Naive thymus-derived CD8-positive, alpha-beta T cell (primary cell): ENCODE results near the gene HAUS7. TPM values are rescaled to one million over a fixed set of nuclear protein-coding genes. Genes with fewer than 3 reads are reported as not detected.

Experiments used
- ATAC-seq, 2 donors: fragments of 150-1000 bp; cut with Tn5 transposase in 1 of 2; sonication (Bioruptor Pico), chemical (Tn5 transposase) in 1 of 2; 1 replicate in 1 of 2; 2 replicates in 1 of 2; pipeline ENCODE4 v1.10.0; 2021; ENCODE audit warnings: mild to moderate bottlenecking in 2 of 2, moderate library complexity in 2 of 2
- POLR2A ChIA-PET: fragments of 350-600 bp; sonication (Branson Sonifier 250); formaldehyde crosslinking; loops from one replicate; lab custom pipeline; 2021; ENCODE audit warnings: antibody characterized with exemption; lab: Charles Lee
- DNase-seq, 10 donors: peaks; one replicate each; pipeline versions ENCODE4 v3.0.0 to v3.0.0-alpha.2; 2020 to 2022
- H3K27ac Mint-ChIP-seq, 10 donors: one replicate each; pipeline ENCODE4 v1.8.0; 2020 to 2022; ENCODE audit warnings: mild to moderate bottlenecking in 10 of 10, mixed read lengths in 10 of 10, moderate library complexity in 4 of 10, inconsistent platforms in 1 of 10
- H3K27me3 Mint-ChIP-seq, 5 donors: one replicate each; pipeline ENCODE4 v1.8.0; 2021 to 2022; ENCODE audit warnings: mixed read lengths in 5 of 5
- H3K36me3 Mint-ChIP-seq, 3 donors: one replicate each; pipeline ENCODE4 v1.8.0; 2020 to 2022; ENCODE audit warnings: mixed read lengths in 3 of 3, mild to moderate bottlenecking in 2 of 3, inconsistent platforms in 1 of 3
- H3K4me1 Mint-ChIP-seq, 4 donors: one replicate each; pipeline ENCODE4 v1.8.0; 2021 to 2022; ENCODE audit warnings: mixed read lengths in 4 of 4
- H3K4me3 Mint-ChIP-seq, 10 donors: one replicate each; pipeline ENCODE4 v1.8.0; 2020 to 2022; ENCODE audit warnings: mild to moderate bottlenecking in 10 of 10, mixed read lengths in 10 of 10, moderate library complexity in 6 of 10, inconsistent platforms in 1 of 10
- H3K9me3 Mint-ChIP-seq, 9 donors: one replicate each; pipeline ENCODE4 v1.8.0; 2020 to 2022; ENCODE audit warnings: mixed read lengths in 9 of 9, mild to moderate bottlenecking in 3 of 9, inconsistent platforms in 1 of 9, moderate library complexity in 1 of 9
- polyA plus RNA-seq, 3 donors: library from polyadenylated mRNA; unstranded; fragments of 300-500 nt; fragmentation: Illumina TruSeq; gene quantifications; one replicate each; pipeline ENCODE4 v1.2.3, GENCODE V29; 2021
- total RNA-seq, 8 experiments: library from RNA in 2 of 8; stranded (reverse) in 2 of 8; gene quantifications; one replicate each; pipeline ENCODE4 v1.2.3 and lab custom pipeline; 2021 to 2026

Gene HAUS7
- total and polyA plus RNA-seq, 5 experiments from 2014 or later, result 19.6 to 38.9 (median 30.1) TPM

DNA sequence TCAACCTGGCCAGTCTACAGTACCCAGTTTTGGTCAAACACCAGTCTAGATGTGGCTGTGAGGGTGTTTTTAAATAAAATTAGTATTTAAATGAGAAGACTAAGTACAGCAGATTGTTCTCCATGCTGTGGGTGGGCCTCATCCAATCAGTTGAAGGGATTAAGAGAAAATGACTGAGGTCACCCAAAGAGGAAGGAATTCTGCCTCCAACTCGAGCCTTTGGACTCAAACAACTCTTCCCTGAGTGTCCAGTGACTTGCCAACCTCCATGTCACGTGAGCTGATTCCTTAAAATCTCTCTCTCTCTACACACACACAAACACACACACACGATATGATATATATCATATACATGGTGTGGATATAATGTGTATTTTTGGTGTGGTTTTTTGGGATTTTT is 34.5 kb downstream of the HAUS7 start:
- no peak for ATAC-seq
- no peak for DNase-seq
- peaks cover 0 to 5% (median 0%) of the 10 kb centered on the region in 9 donors for H3K9me3 Mint-ChIP-seq
- H3K27me3 Mint-ChIP-seq, result peaks cover 0 to 2% (median 0%) of the 10 kb centered on the region in 5 donors
- H3K36me3 Mint-ChIP-seq, result peaks cover 0 to 1% (median 0%) of the 10 kb centered on the region in 3 donors
- no peaks in the 10 kb centered on the region for H3K4me1 Mint-ChIP-seq
- H3K4me3 Mint-ChIP-seq, result no peak overlapping the region
- no peak overlapping the region for H3K27ac Mint-ChIP-seq
- POLR2A ChIA-PET, result no interaction called here

DNA sequence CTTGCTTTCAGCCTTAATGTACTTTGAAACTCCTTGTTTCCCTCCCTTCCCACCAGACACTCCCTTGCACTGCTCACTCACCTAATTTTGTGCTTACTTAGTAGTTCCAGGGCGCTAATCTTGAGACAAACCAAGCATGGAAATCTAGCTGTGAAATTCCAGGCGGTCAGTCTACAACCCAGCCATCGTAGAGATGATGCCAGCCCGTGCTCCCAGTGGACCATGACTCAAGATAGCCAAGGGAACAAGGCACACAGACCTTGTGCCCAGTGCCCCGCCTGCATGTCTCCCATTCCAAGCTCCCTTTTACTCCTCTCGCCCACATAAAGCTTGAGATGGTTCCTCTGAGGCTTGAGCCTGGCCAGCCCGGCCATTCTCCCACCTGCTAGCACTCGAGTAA is 35.6 kb downstream of the HAUS7 start:
- POLR2A ChIA-PET, result no interaction called here
- Mint-ChIP-seq H3K9me3 (peaks cover 0 to 10% (median 1%) of the 10 kb centered on the region in 9 donors), H3K4me3 (no peak overlapping the region), H3K4me1 (no peaks in the 10 kb centered on the region), H3K27ac (no peak overlapping the region), H3K27me3 (peaks cover 0 to 2% (median 2%) of the 10 kb centered on the region in 5 donors), H3K36me3 (peaks cover 0 to 7% (median 0%) of the 10 kb centered on the region in 3 donors)
- no peak for ATAC-seq
- DNase-seq, result no peak

GRCh38 chrX:153433781-153434285 is 36.5 kb downstream of the HAUS7 start:
- Mint-ChIP-seq H3K9me3 (peaks cover 0 to 10% (median 1%) of the 10 kb centered on the region in 9 donors), H3K4me3 (no peak overlapping the region), H3K27me3 (peaks cover 0 to 2% (median 2%) of the 10 kb centered on the region in 5 donors), H3K4me1 (no peaks in the 10 kb centered on the region), H3K27ac (no peak overlapping the region), H3K36me3 (peaks cover 0 to 7% (median 0%) of the 10 kb centered on the region in 3 donors)
- POLR2A ChIA-PET, result no interaction called here
- ATAC-seq, result no peak
- DNase-seq, result no peak

GRCh38 chrX:153433161-153433680 is 37.2 kb downstream of the HAUS7 start:
- peaks cover 0 to 14% (median 2%) of the 10 kb centered on the region in 9 donors for H3K9me3 Mint-ChIP-seq

DNA sequence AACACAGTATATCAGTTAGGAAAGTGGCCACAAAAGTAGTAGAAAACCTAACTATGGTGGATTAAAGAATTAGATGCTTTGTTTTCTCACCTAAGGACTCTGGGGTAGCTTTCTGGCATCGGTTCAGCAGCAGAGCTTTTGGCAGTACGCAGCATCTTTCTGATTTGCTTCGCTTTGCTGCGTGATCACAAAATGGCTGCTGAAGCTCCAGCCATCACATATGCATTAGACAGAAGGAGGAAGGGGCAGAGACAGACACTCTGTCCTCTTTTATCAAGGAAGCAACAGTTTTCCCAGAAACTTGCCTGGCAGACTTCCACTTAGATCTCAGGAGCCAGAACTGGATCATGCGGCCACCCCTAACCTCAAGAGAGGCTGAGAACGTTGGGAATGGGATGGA is 39.6 kb downstream of the HAUS7 start:
- Mint-ChIP-seq H3K27me3 (peaks cover 0 to 2% (median 0%) of the 10 kb centered on the region in 5 donors), H3K4me1 (no peaks in the 10 kb centered on the region), H3K4me3 (no peak overlapping the region), H3K36me3 (peaks cover 0 to 12% (median 4%) of the 10 kb centered on the region in 3 donors), H3K27ac (no peak overlapping the region), H3K9me3 (peaks cover 0 to 21% (median 2%) of the 10 kb centered on the region in 9 donors)
- DNase-seq, result no peak
- POLR2A ChIA-PET, result no interaction called here
- ATAC-seq, result no peak

More at GRCh38 chrX:153433161-153433680, 37.2 kb downstream of the HAUS7 start:
- Mint-ChIP-seq H3K27ac (no peak overlapping the region), H3K4me1 (no peaks in the 10 kb centered on the region), H3K4me3 (no peak overlapping the region), H3K27me3 (peaks cover 0 to 2% (median 2%) of the 10 kb centered on the region in 5 donors), H3K36me3 (peaks cover 0 to 7% (median 0%) of the 10 kb centered on the region in 3 donors)
- no peak for ATAC-seq
- POLR2A ChIA-PET, result no interaction called here
- no peak for DNase-seq

DNA sequence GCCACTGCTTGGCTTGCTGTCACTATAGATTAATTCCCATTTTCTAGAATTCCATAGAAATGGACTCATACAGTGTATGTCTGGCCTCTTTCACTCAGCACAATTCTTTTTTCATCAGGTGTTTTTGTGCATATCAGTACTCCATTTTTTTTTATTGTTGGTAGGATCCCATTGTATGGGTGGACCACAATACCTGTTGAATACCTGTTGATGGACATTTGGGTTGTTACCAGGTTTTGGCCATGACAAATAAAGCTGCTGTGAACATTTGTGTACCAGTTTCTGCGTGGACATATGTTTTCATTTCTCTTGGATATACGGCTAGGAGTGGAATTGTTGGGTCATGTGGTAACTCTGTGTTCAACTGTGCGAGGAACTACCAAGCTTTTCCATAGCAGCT is 44.2 kb downstream of the HAUS7 start:
- Mint-ChIP-seq H3K4me1 (no peaks in the 10 kb centered on the region), H3K9me3 (peaks cover 0 to 20% (median 2%) of the 10 kb centered on the region in 9 donors), H3K4me3 (no peak overlapping the region), H3K36me3 (peaks cover 0 to 12% (median 4%) of the 10 kb centered on the region in 3 donors), H3K27me3 (peaks cover 0 to 2% (median 0%) of the 10 kb centered on the region in 5 donors), H3K27ac (no peak overlapping the region)
- POLR2A ChIA-PET, result no interaction called here
- DNase-seq (no peak), ATAC-seq (no peak)

DNA sequence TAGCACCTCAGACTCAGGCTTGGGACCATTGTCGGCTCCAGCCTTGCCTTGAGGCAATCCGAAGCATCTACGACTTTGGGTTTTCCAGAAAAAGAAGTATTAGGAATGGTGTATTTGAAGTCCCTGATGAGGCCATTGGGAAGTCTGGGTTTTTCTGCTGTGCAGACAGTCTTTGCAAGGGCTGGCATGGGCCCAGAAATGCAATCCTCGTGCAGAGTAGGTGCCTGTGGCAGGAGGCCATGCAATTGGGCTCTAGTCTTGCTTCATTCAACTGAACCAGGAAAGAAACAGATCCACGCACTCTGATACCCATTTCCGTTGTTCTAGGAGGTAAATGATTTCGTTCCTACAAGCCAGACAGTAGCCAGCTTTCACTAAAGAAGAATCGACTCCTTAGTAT is 46.7 kb downstream of the HAUS7 start:
- no peak for ATAC-seq
- POLR2A ChIA-PET, result no interaction called here
- peaks cover 0 to 16% (median 0%) of the 10 kb centered on the region in 9 donors for H3K9me3 Mint-ChIP-seq
- H3K27ac Mint-ChIP-seq, result no peak overlapping the region
- peaks cover 0 to 5% (median 4%) of the 10 kb centered on the region in 3 donors for H3K36me3 Mint-ChIP-seq
- H3K27me3 Mint-ChIP-seq, result no peaks in the 10 kb centered on the region
- H3K4me1 Mint-ChIP-seq, result no peaks in the 10 kb centered on the region
- no peak for DNase-seq
- H3K4me3 Mint-ChIP-seq, result no peak overlapping the region

DNA sequence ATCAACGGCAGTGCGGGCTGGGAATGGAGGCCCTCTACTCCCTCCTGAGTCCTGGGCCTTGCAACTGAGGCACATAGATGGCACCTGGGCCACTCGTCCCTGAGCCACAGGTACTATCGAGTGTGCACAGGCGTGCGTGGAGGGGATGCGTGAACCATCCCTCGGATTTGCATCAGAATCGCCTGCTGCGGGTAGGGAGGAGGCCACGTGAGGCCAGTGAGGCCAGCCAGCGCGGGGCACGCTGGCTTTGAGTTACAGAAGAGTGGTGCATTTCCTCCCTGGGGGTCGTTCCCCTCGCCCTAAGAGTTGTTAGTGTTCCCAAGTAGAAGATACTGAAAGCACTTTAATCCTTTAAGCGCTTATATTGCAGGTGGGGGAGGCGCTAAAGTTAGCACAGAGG is 48.5 kb downstream of the HAUS7 start:
- H3K9me3 Mint-ChIP-seq, result peaks cover 0 to 1% (median 0%) of the 10 kb centered on the region in 9 donors
- ATAC-seq (no peak), DNase-seq (no peak)
- H3K27ac Mint-ChIP-seq, result no peak overlapping the region
- H3K36me3 Mint-ChIP-seq, result no peaks in the 10 kb centered on the region
- H3K4me1 Mint-ChIP-seq, result no peaks in the 10 kb centered on the region
- no peak overlapping the region for H3K4me3 Mint-ChIP-seq
- POLR2A ChIA-PET, result no interaction called here
- H3K27me3 Mint-ChIP-seq, result no peaks in the 10 kb centered on the region

- H3K27me3 Mint-ChIP-seq, result no peaks in the 10 kb centered on the region
- DNase-seq, result no peak
Observed at GRCh38 chrX:153420851-153421599, 49.4 kb downstream of the HAUS7 start.

GRCh38 chrX:153417637-153418036 is 52.7 kb downstream of the HAUS7 start:
- no peak overlapping the region for H3K4me3 Mint-ChIP-seq
- POLR2A ChIA-PET, result no interaction called here
- no peaks in the 10 kb centered on the region for H3K36me3 Mint-ChIP-seq
- peaks cover 0 to 2% (median 0%) of the 10 kb centered on the region in 4 donors for H3K4me1 Mint-ChIP-seq
- no peak for DNase-seq
- no peak for ATAC-seq
- no peaks in the 10 kb centered on the region for H3K9me3 Mint-ChIP-seq
- H3K27ac Mint-ChIP-seq, result peak overlapping the region in 1 of 10 donors; percentile 37
- peaks cover 0 to 2% (median 0%) of the 10 kb centered on the region in 5 donors for H3K27me3 Mint-ChIP-seq

More at GRCh38 chrX:153420851-153421599, 49.4 kb downstream of the HAUS7 start:
- H3K4me1 Mint-ChIP-seq, result no peaks in the 10 kb centered on the region
- H3K4me3 Mint-ChIP-seq, result no peak overlapping the region
- peaks cover 0 to 1% (median 0%) of the 10 kb centered on the region in 9 donors for H3K9me3 Mint-ChIP-seq
- no peak overlapping the region for H3K27ac Mint-ChIP-seq
- no peaks in the 10 kb centered on the region for H3K36me3 Mint-ChIP-seq
- ATAC-seq, result no peak
- POLR2A ChIA-PET, result no interaction called here

DNA sequence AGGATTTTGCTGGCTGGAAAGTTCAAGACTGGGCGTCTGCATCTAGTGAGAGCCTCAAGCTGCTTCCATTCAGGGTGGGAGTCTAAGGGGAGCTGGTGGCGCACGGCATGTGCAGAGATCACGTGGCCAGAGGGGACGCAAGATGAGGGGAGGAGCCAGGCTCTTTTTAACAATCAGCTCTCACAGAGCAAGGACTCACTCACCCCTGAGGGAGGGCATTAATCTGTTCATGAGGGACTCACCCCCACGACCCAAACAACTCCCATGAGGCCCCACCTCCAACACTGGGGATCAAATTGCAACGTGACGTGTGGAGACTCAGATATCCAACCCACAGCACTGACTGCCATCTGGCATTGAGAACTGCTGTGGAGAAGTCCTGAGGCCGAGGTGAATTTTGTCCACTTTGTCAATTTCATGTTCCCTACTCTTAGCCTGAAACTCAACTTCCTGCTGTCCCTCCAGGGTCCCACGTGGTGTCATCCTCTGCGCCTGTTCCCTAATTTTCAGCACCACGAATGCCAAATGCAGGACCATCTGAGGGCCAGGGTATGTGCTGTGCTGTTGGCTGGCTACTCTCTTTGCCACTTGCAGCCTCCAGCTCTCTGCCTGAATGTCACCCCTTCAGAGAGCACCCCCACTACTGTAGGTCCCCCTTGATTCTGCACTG is 53.5 kb downstream of the HAUS7 start:
- POLR2A ChIA-PET, result no interaction called here
- Mint-ChIP-seq H3K4me1 (peaks cover 0 to 8% (median 6%) of the 10 kb centered on the region in 4 donors), H3K36me3 (no peaks in the 10 kb centered on the region), H3K9me3 (no peaks in the 10 kb centered on the region), H3K27ac (peak overlapping the region in 2 of 10 donors; percentile 37 to 58), H3K4me3 (no peak overlapping the region), H3K27me3 (peaks cover 0 to 2% (median 0%) of the 10 kb centered on the region in 5 donors)
- ATAC-seq (no peak), DNase-seq (no peak)

GRCh38 chrX:153414856-153415510 is 55.4 kb downstream of the HAUS7 start:
- Mint-ChIP-seq H3K9me3 (no peaks in the 10 kb centered on the region), H3K27me3 (peaks cover 0 to 2% (median 0%) of the 10 kb centered on the region in 5 donors)

More at GRCh38 chrX:153414856-153415510, 55.4 kb downstream of the HAUS7 start:
- POLR2A ChIA-PET, result no interaction called here
- Mint-ChIP-seq H3K27ac (peak overlapping the region in 1 of 10 donors; percentile 18), H3K36me3 (no peaks in the 10 kb centered on the region), H3K4me1 (peaks cover 3 to 14% (median 12%) of the 10 kb centered on the region in 4 donors), H3K4me3 (no peak overlapping the region)
- DNase-seq (no peak), ATAC-seq (no peak)
